ENCODE data around the gene UNG.

DNA sequence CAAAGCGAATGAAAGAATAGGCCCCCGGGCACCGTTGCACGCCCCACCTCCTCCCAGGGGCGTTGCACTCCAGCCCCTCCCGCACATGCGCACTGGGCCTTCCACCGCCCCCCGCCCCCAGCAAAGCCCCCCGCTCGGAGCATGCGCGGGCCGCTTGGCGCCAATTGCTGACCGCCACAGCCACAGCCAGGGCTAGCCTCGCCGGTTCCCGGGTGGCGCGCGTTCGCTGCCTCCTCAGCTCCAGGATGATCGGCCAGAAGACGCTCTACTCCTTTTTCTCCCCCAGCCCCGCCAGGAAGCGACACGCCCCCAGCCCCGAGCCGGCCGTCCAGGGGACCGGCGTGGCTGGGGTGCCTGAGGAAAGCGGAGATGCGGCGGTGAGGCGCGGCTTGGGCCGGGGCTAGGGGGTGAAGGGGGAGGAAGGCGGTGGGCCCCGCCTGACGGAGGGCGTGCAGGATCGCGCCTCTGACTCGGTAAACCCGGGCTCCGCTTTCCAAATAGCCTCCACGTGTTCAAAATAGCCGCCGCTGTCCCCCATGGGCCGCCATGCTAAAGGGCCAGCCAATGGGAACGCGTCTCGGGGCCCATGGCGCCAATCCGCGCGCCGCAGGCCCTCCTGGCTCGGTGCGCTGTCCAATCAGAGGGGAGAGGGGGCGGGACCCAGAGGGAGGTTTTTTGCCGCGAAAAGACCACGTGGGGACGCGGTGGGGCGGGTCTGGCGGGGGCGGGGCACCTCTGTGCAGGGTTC is at the start of gene UNG:
- TF ChIP-seq, protein P1, sequence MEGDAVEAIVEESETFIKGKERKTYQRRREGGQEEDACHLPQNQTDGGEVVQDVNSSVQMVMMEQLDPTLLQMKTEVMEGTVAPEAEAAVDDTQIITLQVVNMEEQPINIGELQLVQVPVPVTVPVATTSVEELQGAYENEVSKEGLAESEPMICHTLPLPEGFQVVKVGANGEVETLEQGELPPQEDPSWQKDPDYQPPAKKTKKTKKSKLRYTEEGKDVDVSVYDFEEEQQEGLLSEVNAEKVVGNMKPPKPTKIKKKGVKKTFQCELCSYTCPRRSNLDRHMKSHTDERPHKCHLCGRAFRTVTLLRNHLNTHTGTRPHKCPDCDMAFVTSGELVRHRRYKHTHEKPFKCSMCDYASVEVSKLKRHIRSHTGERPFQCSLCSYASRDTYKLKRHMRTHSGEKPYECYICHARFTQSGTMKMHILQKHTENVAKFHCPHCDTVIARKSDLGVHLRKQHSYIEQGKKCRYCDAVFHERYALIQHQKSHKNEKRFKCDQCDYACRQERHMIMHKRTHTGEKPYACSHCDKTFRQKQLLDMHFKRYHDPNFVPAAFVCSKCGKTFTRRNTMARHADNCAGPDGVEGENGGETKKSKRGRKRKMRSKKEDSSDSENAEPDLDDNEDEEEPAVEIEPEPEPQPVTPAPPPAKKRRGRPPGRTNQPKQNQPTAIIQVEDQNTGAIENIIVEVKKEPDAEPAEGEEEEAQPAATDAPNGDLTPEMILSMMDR (IDR thresholded peaks at IDR 0.05; ENCODE audit: borderline replicate concordance, extremely low read depth, low read length, poor library complexity, severe bottlenecking): no peak
- TF ChIP-seq EZH2 (IDR thresholded peaks at IDR 0.05; ENCODE audit: borderline replicate concordance, low read depth, low read length, severe bottlenecking): no peak

Data from DND-41 (cell line).